Measurements from ENCODE around the gene CCDC85C. TPM values are rescaled to one million over a fixed set of nuclear protein-coding genes. Genes with fewer than 3 reads are reported as not detected.

The CCDC85C gene
- 10 to 100 TPM in 2 of 4 donors, 1 to 10 TPM in 2; 5.8 to 21.0 (median 9.9) TPM for total RNA-seq
- 10 to 100 TPM in 1 of 3 donors, 1 to 10 TPM in 2; 1.8 to 10.8 (median 4.4) TPM for polyA plus RNA-seq
- long read RNA-seq, donor 1, full-length matches to known transcripts: 1 of 17 reads
- long read RNA-seq, donor 1, partial matches to known transcripts: 1 of 17 reads
- long read RNA-seq, donor 1, other reads (novel, unspliced or antisense): 15 of 17 reads
- long read RNA-seq, donor 2, partial matches to known transcripts: 1 of 25 reads
- long read RNA-seq, donor 2, other reads (novel, unspliced or antisense): 24 of 25 reads

GRCh38 chr14:99603471-99604277, at the start of gene CCDC85C:
Gene CCDC85C, minus strand, starts transcription at chr14:99604207. Its CDS starts 248 bp downstream, at chr14:99603959.
- H3K9me3 ChIP-seq: no peaks in the 10 kb centered on the region
- H3K36me3 ChIP-seq (ENCODE audit: insufficient read depth in 1 of 2, low read depth in 1 of 2): no peaks in the 10 kb centered on the region
- peak within 1 kb of the TSS; percentile 96 for H3K4me3 ChIP-seq
- TF ChIP-seq, protein P1, sequence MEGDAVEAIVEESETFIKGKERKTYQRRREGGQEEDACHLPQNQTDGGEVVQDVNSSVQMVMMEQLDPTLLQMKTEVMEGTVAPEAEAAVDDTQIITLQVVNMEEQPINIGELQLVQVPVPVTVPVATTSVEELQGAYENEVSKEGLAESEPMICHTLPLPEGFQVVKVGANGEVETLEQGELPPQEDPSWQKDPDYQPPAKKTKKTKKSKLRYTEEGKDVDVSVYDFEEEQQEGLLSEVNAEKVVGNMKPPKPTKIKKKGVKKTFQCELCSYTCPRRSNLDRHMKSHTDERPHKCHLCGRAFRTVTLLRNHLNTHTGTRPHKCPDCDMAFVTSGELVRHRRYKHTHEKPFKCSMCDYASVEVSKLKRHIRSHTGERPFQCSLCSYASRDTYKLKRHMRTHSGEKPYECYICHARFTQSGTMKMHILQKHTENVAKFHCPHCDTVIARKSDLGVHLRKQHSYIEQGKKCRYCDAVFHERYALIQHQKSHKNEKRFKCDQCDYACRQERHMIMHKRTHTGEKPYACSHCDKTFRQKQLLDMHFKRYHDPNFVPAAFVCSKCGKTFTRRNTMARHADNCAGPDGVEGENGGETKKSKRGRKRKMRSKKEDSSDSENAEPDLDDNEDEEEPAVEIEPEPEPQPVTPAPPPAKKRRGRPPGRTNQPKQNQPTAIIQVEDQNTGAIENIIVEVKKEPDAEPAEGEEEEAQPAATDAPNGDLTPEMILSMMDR (IDR thresholded peaks at IDR 0.05): no peak
- no peaks in the 10 kb centered on the region for H3K27me3 ChIP-seq (ENCODE audit: insufficient read depth in 3 of 3, low read length in 2 of 3)
- 3% methylated on average over 53 to 128 of the region's 128 CpGs for WGBS, 3 donors
- intact Hi-C loops (cut with DNase I): no loop called here
- peaks cover 15% of the 10 kb centered on the region for H3K4me1 ChIP-seq
- H3K27ac ChIP-seq: peak within 1 kb of the TSS; percentile 87
- DNase-seq (peak in 1 of 2 donors; percentile 38), ATAC-seq (no peak)

DNA sequence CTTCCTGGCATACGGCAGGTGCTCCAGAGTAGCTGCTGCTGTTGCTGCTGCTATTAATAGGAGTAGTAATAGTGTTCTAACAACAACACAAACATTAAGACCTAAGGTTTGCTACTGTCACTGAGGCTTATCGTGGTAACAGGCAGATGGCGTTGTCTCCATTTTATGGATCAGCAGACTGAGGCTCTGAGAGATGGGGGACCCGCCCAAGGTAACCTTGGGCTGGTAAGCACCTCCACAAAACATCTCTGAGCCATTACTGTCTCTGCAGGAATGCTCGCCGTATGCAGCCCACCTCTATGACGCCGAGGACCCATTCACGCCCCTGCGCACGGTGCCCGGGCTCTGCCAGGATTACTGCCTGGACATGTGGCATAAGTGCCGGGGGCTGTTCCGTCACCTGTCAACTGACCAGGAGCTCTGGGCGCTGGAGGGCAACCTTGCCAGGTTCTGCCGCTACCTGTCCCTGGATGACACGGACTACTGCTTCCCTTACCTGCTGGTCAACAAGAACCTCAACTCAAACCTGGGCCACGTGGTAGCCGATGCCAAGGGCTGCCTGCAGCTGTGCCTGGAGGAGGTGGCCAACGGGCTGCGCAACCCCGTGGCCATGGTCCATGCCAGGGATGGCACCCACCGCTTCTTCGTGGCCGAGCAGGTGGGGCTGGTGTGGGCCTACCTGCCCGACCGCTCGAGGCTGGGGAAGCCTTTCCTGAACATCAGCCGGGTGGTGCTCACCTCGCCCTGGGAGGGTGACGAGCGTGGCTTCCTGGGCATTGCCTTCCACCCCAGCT, 48.1 kb upstream of the CCDC85C start:
- TF ChIP-seq, protein P1 (IDR thresholded peaks at IDR 0.05): no peak
- Histone ChIP-seq H3K4me3 (no peak overlapping the region), H3K36me3 (ENCODE audit: insufficient read depth in 1 of 2, low read depth in 1 of 2) (no peaks in the 10 kb centered on the region), H3K4me1 (no peaks in the 10 kb centered on the region), H3K27me3 (ENCODE audit: insufficient read depth in 3 of 3, low read length in 2 of 3) (peaks cover 0 to 5% (median 0%) of the 10 kb centered on the region in 3 donors), H3K9me3 (no peaks in the 10 kb centered on the region), H3K27ac (no peak overlapping the region)
- DNase-seq (no peak), ATAC-seq (no peak)
- 92 to 95% (median 93%) methylated on average over 32 of the region's 32 CpGs for WGBS, 3 donors
- intact Hi-C loops (cut with DNase I): no loop called here

GRCh38 chr14:99650189-99650588, 46.2 kb upstream of the CCDC85C start:
- H3K9me3 ChIP-seq: no peaks in the 10 kb centered on the region
- H3K27me3 ChIP-seq (ENCODE audit: insufficient read depth in 3 of 3, low read length in 2 of 3): peaks cover 0 to 16% (median 3%) of the 10 kb centered on the region in 3 donors
- WGBS, 3 donors: 65 to 78% (median 69%) methylated on average over 9 of the region's 9 CpGs
- H3K4me1 ChIP-seq: peaks cover 5% of the 10 kb centered on the region
- H3K4me3 ChIP-seq: no peak overlapping the region
- no peak overlapping the region for H3K27ac ChIP-seq
- no peak for DNase-seq
- TF ChIP-seq, protein P1 (IDR thresholded peaks at IDR 0.05): no peak
- intact Hi-C loops (cut with DNase I): no loop called here
- ATAC-seq: no peak
- no peaks in the 10 kb centered on the region for H3K36me3 ChIP-seq (ENCODE audit: insufficient read depth in 1 of 2, low read depth in 1 of 2)

DNA sequence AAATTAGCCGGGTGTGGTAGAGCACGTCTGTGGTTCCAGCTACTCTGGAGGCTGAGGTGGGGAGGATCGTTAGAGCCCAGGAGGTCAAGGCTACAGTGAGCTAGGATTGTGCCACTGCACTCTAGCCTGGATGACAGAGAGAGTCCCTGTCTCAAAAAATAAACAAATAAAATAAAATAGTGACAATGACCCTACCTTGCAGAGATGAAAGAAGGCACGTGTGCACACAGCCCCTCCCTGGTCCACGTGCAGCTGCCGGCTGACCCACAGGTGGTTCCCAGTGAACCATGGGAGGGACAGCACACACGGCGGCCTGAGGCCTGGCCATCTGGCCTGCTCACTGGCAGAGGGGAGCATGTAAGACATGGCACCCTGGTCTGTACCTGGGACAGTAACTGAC, 45.6 kb upstream of the CCDC85C start:
- Histone ChIP-seq H3K4me1 (peaks cover 10% of the 10 kb centered on the region), H3K36me3 (ENCODE audit: insufficient read depth in 1 of 2, low read depth in 1 of 2) (no peaks in the 10 kb centered on the region), H3K4me3 (no peak overlapping the region), H3K9me3 (no peaks in the 10 kb centered on the region), H3K27me3 (ENCODE audit: insufficient read depth in 3 of 3, low read length in 2 of 3) (peaks cover 0 to 22% (median 3%) of the 10 kb centered on the region in 3 donors), H3K27ac (no peak overlapping the region)
- TF ChIP-seq, protein P1 (IDR thresholded peaks at IDR 0.05): no peak
- intact Hi-C loops (cut with DNase I): no loop called here
- ATAC-seq (no peak), DNase-seq (no peak)
- WGBS, 3 donors: 76 to 80% (median 78%) methylated on average over 8 of the region's 8 CpGs
